Measurements from ENCODE around the gene PARP12.

PARP12 gene

GRCh38 chr7:140010194-140010895, 52.4 kb downstream of the PARP12 start:
- DNase-seq = no peak

- DNase-seq = no peak
Observed at GRCh38 chr7:140009735-140010134, 53.0 kb downstream of the PARP12 start.

GRCh38 chr7:140008755-140009610, 53.8 kb downstream of the PARP12 start:
- no peak for DNase-seq

GRCh38 chr7:140007051-140007690, 55.6 kb downstream of the PARP12 start:
- no peak for DNase-seq

GRCh38 chr7:140006600-140006999, 56.2 kb downstream of the PARP12 start:
- DNase-seq = no peak

- no peak for DNase-seq
Observed at GRCh38 chr7:140005754-140006503, 56.8 kb downstream of the PARP12 start.

GRCh38 chr7:140005341-140005740, 57.4 kb downstream of the PARP12 start:
- DNase-seq = no peak

- no peak for DNase-seq
Observed at GRCh38 chr7:140004672-140005071, 58.1 kb downstream of the PARP12 start.

- no peak for DNase-seq
Observed at GRCh38 chr7:140003913-140004382, 58.8 kb downstream of the PARP12 start.

GRCh38 chr7:140000666-140001268, 62.0 kb downstream of the PARP12 start:
- no peak for DNase-seq

- DNase-seq = no peak
Observed at GRCh38 chr7:139999516-139999915, 63.2 kb downstream of the PARP12 start.

- no peak for DNase-seq
Observed at GRCh38 chr7:139998572-139998971, 64.2 kb downstream of the PARP12 start.

GRCh38 chr7:139995017-139995915, 67.5 kb downstream of the PARP12 start:
- no peak for DNase-seq

- no peak for DNase-seq
Observed at GRCh38 chr7:139994356-139994755, 68.4 kb downstream of the PARP12 start.

- no peak for DNase-seq
Observed at GRCh38 chr7:139993592-139993991, 69.2 kb downstream of the PARP12 start.

- DNase-seq = no peak
Observed at GRCh38 chr7:139993169-139993568, 69.6 kb downstream of the PARP12 start.

- no peak for DNase-seq
Observed at GRCh38 chr7:139992353-139993044, 70.3 kb downstream of the PARP12 start.

- DNase-seq = no peak
Observed at GRCh38 chr7:139991911-139992310, 70.8 kb downstream of the PARP12 start.

GRCh38 chr7:139991269-139991666, 71.5 kb downstream of the PARP12 start:
- DNase-seq = no peak

- no peak for DNase-seq
Observed at GRCh38 chr7:139990571-139991268, 72.0 kb downstream of the PARP12 start.
